Body of pancreas (tissue), 4 donors: ENCODE data around the gene FBLN1. TPM values are rescaled to one million over a fixed set of nuclear protein-coding genes. Genes with fewer than 3 reads are reported as not detected.
A peak's percentile ranks its signal among the peaks of the same experiment; 100 is the strongest.
"Not testable (repeated sequence)": the region's sequence is repeated elsewhere in the genome, so short reads cannot be mapped to it uniquely, and the experiment has no call there.

Experiments
- ATAC-seq: fragments of 150-250 bp; one replicate; pipeline ENCODE4 v1.9.1; 2016
- DNase-seq, 4 donors: peaks; one replicate each; pipeline ENCODE4 v3.0.0-alpha.2; 2019
- H3K27ac ChIP-seq, 4 donors: fragments of 200-600 bp; sonication (generic); 1 replicate in 3 of 4; 2 replicates in 1 of 4; pipeline versions ENCODE4 v1.5.1 to v1.6.1; 2016 to 2019; ENCODE audit warnings: mild to moderate bottlenecking in 1 of 4, mixed read lengths in 1 of 4, moderate library complexity in 1 of 4
- H3K27me3 ChIP-seq, 2 donors: fragments of 200-600 bp; sonication (generic); one replicate each; pipeline ENCODE4 v1.6.0; 2016; ENCODE audit warnings: mild to moderate bottlenecking in 1 of 2
- H3K36me3 ChIP-seq, 2 donors: fragments of 200-600 bp; sonication (generic); replicated peaks in 1 of 2; 2 replicates each; pipeline ENCODE4 v1.5.1; 2016; ENCODE audit warnings: low read depth in 2 of 2; ENCODE audit not compliant: insufficient read depth in 1 of 2
- H3K4me1 ChIP-seq: fragments of 200-600 bp; sonication (generic); one replicate; pipeline ENCODE4 v1.6.0; 2016
- H3K4me3 ChIP-seq, 2 donors: fragments of 200-600 bp; sonication (generic); 1 replicate in 1 of 2; 2 replicates in 1 of 2; pipeline ENCODE4 v1.5.1; 2016 to 2019
- H3K9me3 ChIP-seq, 3 donors: fragments of 200-600 bp; sonication (generic); 1 replicate in 2 of 3; 2 replicates in 1 of 3; pipeline ENCODE4 v1.5.1; 2016
- POLR2A ChIP-seq, 3 donors: fragments of 450-650 bp; IDR thresholded peaks; one replicate each; pipeline ENCODE4 v1.6.1; 2016; ENCODE audit warnings: antibody characterized with exemption in 3 of 3, mild to moderate bottlenecking in 2 of 3
- WGBS, 2 donors: methylation state at CpG; one replicate each; pipeline ENCODE4 v1.1.5; 2017; 5-methylcytosine and 5-hydroxymethylcytosine counted together
- intact Hi-C: fragments of 100-400 bp; cut with DNase I; formaldehyde crosslinking; loops from one replicate; pipeline ENCODE4 v1.15.1; 2023
- total RNA-seq, 2 donors: library from RNA; depleted of rRNA; stranded (reverse); fragments of >200 nt; gene quantifications; one replicate each; pipeline ENCODE4 v1.1.0, GENCODE V29; 2016
- TF ChIP-seq, protein P1 (sequence below), 7 experiments: fragments of 450-650 bp in 4 of 7; fragments of 200-600 bp in 3 of 7; sonication (generic) in 3 of 7; IDR thresholded peaks; one replicate each; pipeline ENCODE4 v1.5.1; 2016 to 2019; ENCODE audit warnings: antibody characterized with exemption in 7 of 7

FBLN1 gene
- total RNA-seq, 2 donors from 2014 or later: 97.0 to 119 TPM

GRCh38 chr22:45553351-45554039 is 50.8 kb downstream of the FBLN1 start:
- intact Hi-C loops: loop anchor here (10.0 kb wide), 1 partner anchor 279 kb away; no protein-coding TSS in a partner anchor
- peak; percentile 67 for ATAC-seq
- Histone ChIP-seq H3K36me3 (no peaks in the 10 kb centered on the region), H3K4me1 (peaks cover 16% of the 10 kb centered on the region), H3K9me3 (no peaks in the 10 kb centered on the region), H3K27me3 (no peaks in the 10 kb centered on the region), H3K27ac (peak overlapping the region; percentile 7 to 62 (median 37)), H3K4me3 (no peak overlapping the region)
- TF ChIP-seq, protein P1, sequence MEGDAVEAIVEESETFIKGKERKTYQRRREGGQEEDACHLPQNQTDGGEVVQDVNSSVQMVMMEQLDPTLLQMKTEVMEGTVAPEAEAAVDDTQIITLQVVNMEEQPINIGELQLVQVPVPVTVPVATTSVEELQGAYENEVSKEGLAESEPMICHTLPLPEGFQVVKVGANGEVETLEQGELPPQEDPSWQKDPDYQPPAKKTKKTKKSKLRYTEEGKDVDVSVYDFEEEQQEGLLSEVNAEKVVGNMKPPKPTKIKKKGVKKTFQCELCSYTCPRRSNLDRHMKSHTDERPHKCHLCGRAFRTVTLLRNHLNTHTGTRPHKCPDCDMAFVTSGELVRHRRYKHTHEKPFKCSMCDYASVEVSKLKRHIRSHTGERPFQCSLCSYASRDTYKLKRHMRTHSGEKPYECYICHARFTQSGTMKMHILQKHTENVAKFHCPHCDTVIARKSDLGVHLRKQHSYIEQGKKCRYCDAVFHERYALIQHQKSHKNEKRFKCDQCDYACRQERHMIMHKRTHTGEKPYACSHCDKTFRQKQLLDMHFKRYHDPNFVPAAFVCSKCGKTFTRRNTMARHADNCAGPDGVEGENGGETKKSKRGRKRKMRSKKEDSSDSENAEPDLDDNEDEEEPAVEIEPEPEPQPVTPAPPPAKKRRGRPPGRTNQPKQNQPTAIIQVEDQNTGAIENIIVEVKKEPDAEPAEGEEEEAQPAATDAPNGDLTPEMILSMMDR (IDR thresholded peaks at IDR 0.05): peak; percentile 62 to 86 (median 73)
- TF ChIP-seq POLR2A (IDR thresholded peaks at IDR 0.05): no peak
- WGBS, 2 donors: 21 to 28% methylated on average over 22 to 23 of the region's 23 CpGs
- DNase-seq: peak; percentile 60 to 72 (median 66)

DNA sequence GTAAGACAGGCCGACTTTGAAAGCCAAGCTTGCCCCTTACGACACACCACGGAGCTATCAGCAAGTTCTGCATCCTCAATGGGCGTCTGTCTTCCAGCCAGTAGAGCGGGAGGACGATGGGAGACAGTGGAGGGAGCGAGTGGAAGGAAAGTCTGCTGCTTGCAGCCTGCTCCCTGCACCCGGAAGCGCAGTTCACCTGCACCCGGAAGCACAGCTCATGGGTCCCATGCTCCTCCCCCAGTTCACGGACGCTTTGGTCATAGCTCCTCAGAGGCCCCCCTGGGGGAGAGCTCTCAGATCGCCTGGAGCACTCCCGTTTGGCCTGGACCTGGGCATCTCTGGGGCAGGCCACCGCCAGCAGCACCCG is 51.3 kb downstream of the FBLN1 start:
- TF ChIP-seq, protein P1 (IDR thresholded peaks at IDR 0.05): peak in 2 of 7 experiments; percentile 1 to 2
- TF ChIP-seq POLR2A (IDR thresholded peaks at IDR 0.05): no peak
- DNase-seq (peak in 2 of 4 donors; percentile 27 to 31), ATAC-seq (peak; percentile 30)
- Histone ChIP-seq H3K36me3 (no peaks in the 10 kb centered on the region), H3K9me3 (no peaks in the 10 kb centered on the region), H3K27me3 (no peaks in the 10 kb centered on the region), H3K4me1 (peaks cover 16% of the 10 kb centered on the region), H3K4me3 (no peak overlapping the region), H3K27ac (peak overlapping the region in 2 of 4 donors; percentile 35 to 39)
- intact Hi-C loops: loop anchor here (10.0 kb wide), 1 partner anchor 279 kb away; no protein-coding TSS in a partner anchor
- 38 to 41% methylated on average over 14 to 16 of the region's 16 CpGs for WGBS, 2 donors

DNA sequence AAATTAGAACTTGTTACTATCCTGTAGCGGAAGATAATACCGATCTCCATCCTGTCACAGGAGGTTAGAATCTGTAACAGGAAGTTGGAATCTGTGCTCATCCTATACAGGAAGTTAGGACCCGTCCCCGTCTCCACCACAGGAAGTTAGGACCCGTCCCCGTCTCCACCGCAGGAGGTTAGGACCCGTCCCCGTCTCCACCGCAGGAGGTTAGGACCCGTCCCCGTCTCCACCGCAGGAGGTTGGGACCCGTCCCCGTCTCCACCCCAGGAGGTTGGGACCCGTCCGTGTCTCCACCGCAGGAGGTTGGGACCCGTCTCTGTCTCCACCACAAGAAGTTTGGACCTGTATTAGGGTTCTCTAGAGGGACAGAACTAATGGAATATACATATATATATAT is 52.2 kb downstream of the FBLN1 start:
- Histone ChIP-seq H3K9me3 (peaks cover 0 to under 1% (median 0%) of the 10 kb centered on the region in 3 donors), H3K4me3 (no peak overlapping the region), H3K27ac (peak overlapping the region in 1 of 4 donors; percentile 35), H3K4me1 (peaks cover 16% of the 10 kb centered on the region), H3K27me3 (no peaks in the 10 kb centered on the region), H3K36me3 (no peaks in the 10 kb centered on the region)
- intact Hi-C loops: loop anchor here (10.0 kb wide), 1 partner anchor 280 kb away; no protein-coding TSS in a partner anchor
- TF ChIP-seq, protein P1 (IDR thresholded peaks at IDR 0.05): no peak
- DNase-seq (no peak), ATAC-seq (no peak)
- 80 to 83% methylated on average over 19 of the region's 19 CpGs for WGBS, 2 donors

DNA sequence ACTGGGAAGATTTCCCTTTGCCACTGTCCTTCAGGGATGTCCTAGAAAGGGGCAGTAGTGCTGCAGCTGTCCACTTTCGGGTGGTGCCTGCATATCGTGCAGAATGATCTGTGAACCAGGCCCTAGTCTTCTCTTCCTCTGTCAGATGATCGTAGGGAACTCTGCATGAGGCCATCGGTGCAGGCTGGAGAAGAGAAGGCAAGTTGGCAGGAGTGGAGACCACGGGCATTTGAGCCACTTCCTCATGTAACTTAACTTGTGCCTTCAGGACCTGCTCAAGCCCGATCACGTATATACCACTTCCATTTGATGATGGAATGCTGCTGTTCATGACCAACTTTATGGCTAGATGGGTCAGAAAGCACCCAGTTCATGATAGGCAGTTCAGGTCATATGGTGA is 55.2 kb downstream of the FBLN1 start:
- DNase-seq, H3K27me3 ChIP-seq, H3K27ac ChIP-seq, ATAC-seq, H3K4me3 ChIP-seq, H3K36me3 ChIP-seq: not testable (repeated sequence)
- 71 to 85% methylated on average over 5 to 7 of the region's 7 CpGs for WGBS, 2 donors
- peaks cover 0 to 14% (median 0%) of the 10 kb centered on the region in 3 donors for H3K9me3 ChIP-seq
- H3K4me1 ChIP-seq: peaks cover 15% of the 10 kb centered on the region
- intact Hi-C loops: loop anchor here (10.0 kb wide), 1 partner anchor 283 kb away; no protein-coding TSS in a partner anchor

DNA sequence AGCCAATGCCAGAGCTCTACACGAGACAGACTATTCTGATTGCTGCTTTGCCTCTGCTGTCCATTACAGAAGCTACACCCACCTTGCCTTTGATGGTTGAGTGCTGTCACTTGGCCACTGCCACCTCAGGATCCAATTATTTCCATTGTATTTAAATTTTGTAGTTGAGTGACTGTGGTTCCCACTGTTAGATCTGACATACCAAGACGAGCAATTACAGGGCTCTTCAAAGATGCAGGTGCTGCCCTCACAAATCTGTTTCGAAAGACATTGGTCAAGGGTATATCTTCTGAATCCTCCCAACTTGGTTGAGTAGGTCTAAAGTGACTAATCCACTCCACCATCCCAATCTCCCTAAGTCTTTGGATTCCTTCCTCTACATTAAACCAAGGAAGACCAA is 57.4 kb downstream of the FBLN1 start:
- WGBS, 2 donors: 78 to 81% methylated on average over 3 of the region's 3 CpGs

DNA sequence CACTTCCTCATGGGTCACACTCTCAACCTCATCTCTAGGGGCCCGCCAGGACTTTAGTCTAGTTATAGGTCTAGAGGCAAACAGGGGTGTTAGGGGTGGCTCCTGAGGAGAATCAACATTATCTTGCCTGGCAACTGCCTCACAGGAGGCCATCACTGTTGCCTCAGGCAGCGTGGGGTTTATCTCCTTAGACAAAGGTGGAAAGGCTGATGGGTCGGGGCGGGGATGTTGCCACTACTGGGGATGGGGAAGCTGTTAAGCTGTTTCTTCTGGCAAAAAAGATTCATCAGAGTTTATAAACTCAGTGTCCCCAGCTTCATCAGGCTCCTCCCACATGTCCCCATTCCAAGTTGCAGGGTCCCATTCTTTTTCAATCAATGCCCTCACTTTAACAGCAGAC is 58.1 kb downstream of the FBLN1 start:
- intact Hi-C loops: not testable (repeated sequence)
- WGBS, 2 donors: 89 to 93% methylated on average over 4 of the region's 4 CpGs

More for the DNA sequence above, 57.4 kb downstream of the FBLN1 start:
- H3K27me3 ChIP-seq, intact Hi-C loops, H3K4me3 ChIP-seq, ATAC-seq, H3K27ac ChIP-seq, DNase-seq, H3K36me3 ChIP-seq, H3K4me1 ChIP-seq: not testable (repeated sequence)
- peaks cover 0 to 14% (median 0%) of the 10 kb centered on the region in 3 donors for H3K9me3 ChIP-seq

More for the DNA sequence above, 58.1 kb downstream of the FBLN1 start:
- H3K27me3 ChIP-seq, DNase-seq, H3K4me3 ChIP-seq, H3K36me3 ChIP-seq, H3K27ac ChIP-seq, ATAC-seq, H3K4me1 ChIP-seq: not testable (repeated sequence)
- H3K9me3 ChIP-seq: peaks cover 0 to 14% (median 0%) of the 10 kb centered on the region in 3 donors
